HG03378 (cell line): Measurements from ENCODE around the gene COL25A1.

ENCODE experiments used
- ATAC-seq: cut with Tn5 transposase; IDR thresholded peaks from one replicate; pipeline ENCODE4 v1.9.1; 2021; ENCODE audit warnings: mild to moderate bottlenecking, moderate library complexity; ENCODE audit not compliant: unreplicated experiment

The COL25A1 gene

GRCh38 chr4:109294006-109294405 lies 8.5 kb downstream of the COL25A1 start:
- peak; percentile 91 for ATAC-seq

- no peak for ATAC-seq
Observed at GRCh38 chr4:109291707-109292238, 10.7 kb downstream of the COL25A1 start.

GRCh38 chr4:109290918-109291317 lies 11.5 kb downstream of the COL25A1 start:
- no peak for ATAC-seq

- peak; percentile 94 for ATAC-seq
Observed at GRCh38 chr4:109278594-109279031, 23.8 kb downstream of the COL25A1 start.

GRCh38 chr4:109276482-109277095 lies 25.9 kb downstream of the COL25A1 start:
- ATAC-seq, result peak; percentile 44

GRCh38 chr4:109275066-109275745 lies 27.3 kb downstream of the COL25A1 start:
- no peak for ATAC-seq

- ATAC-seq, result no peak
Observed at GRCh38 chr4:109266891-109267290, 35.6 kb downstream of the COL25A1 start.

- ATAC-seq, result no peak
Observed at GRCh38 chr4:109266236-109266635, 36.2 kb downstream of the COL25A1 start.

GRCh38 chr4:109263721-109264120 lies 38.7 kb downstream of the COL25A1 start:
- ATAC-seq, result no peak

- ATAC-seq, result no peak
Observed at GRCh38 chr4:109256818-109257217, 45.6 kb downstream of the COL25A1 start.

GRCh38 chr4:109254845-109255244 lies 47.6 kb downstream of the COL25A1 start:
- ATAC-seq, result no peak

- ATAC-seq, result no peak
Observed at GRCh38 chr4:109251396-109251795, 51.1 kb downstream of the COL25A1 start.

GRCh38 chr4:109248322-109248900 lies 54.0 kb downstream of the COL25A1 start:
- ATAC-seq, result no peak

- ATAC-seq, result no peak
Observed at GRCh38 chr4:109243871-109244270, 58.6 kb downstream of the COL25A1 start.

GRCh38 chr4:109238746-109239145 lies 63.7 kb downstream of the COL25A1 start:
- ATAC-seq, result no peak

- ATAC-seq, result no peak
Observed at GRCh38 chr4:109235683-109236082, 66.8 kb downstream of the COL25A1 start.

GRCh38 chr4:109234596-109234995 lies 67.9 kb downstream of the COL25A1 start:
- ATAC-seq, result no peak

GRCh38 chr4:109233570-109233969 lies 68.9 kb downstream of the COL25A1 start:
- no peak for ATAC-seq

GRCh38 chr4:109232681-109233080 lies 69.8 kb downstream of the COL25A1 start:
- no peak for ATAC-seq

- ATAC-seq, result no peak
Observed at GRCh38 chr4:109231331-109231730, 71.1 kb downstream of the COL25A1 start.

- ATAC-seq, result no peak
Observed at GRCh38 chr4:109229028-109229427, 73.4 kb downstream of the COL25A1 start.

- ATAC-seq, result no peak
Observed at GRCh38 chr4:109218288-109218687, 84.2 kb downstream of the COL25A1 start.
